CD4-positive, alpha-beta T cell treated with Interleukin-6 for 4 hours (primary cell): ENCODE data around the gene CORO7.

Experiments used
- DNase-seq: peaks from one replicate; pipeline ENCODE4 v3.0.0-alpha.2; 2020; ENCODE audit warnings: mixed read lengths

The CORO7 gene

DNA sequence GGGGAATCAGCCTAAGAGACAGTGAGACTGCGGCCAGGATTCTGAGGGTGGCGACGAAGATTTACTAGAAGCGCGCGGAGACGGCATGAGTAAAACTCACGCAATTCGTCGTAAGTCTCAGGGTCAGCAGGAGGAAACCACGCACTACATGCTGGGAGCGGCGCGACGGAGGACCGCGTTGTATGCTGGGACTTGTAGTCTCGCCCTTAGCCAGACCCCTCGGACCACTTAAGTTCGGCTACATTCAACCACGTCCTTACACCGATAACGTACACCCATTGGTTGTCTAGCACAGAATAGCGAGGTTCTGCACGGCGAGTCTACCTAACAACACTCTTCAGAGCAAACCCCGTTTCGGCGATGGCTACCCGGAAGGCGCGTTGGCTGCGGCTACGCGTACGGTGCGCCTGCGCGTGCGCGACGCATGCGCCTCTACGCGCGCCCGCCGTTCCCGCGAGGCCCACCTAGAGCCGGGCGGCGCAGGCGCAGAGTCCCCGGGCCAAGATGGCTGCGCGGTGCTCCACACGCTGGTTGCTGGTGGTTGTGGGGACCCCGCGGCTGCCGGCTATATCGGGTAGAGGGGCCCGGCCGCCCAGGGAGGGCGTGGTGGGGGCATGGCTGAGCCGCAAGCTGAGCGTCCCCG, 9.1 kb upstream of the CORO7 start, which contains the start of gene DNAJA3:
Gene DNAJA3, plus strand, starts transcription at position 491 of the 643 bp plus-strand sequence. Its CDS starts 14 bp downstream, at position 505.
- peak; percentile 94 for DNase-seq

- DNase-seq = no peak
Measured at GRCh38 chr16:4420505-4421105, 4.2 kb upstream of the CORO7 start.

DNA sequence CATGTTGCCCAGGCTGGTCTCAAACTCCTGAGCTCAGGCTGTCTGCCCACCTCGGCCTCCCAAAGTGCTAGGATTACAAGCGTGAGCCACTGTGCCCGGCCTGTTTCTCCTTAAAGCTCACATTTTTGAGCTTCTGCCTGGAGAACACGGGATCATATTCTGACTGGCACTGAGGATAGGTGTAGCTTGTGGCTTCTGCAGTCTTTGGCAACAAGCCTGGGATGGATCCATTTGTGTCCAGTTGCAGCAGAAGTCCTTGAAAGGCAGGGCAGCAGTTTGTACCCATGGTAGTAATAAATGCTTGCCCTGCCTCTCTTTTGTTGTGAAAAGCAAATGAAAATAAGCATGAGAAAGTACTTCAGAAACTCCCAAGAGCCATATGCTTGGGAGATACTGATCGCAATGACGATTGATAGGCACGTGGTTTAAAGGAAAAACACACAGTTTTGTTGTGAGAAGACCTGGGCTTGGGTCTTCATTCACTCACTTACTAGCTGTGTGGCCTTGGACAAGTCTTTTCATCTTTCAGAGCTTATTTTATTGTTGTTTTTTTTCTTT, 3.1 kb upstream of the CORO7 start:
- DNase-seq = no peak

- peak; percentile 72 for DNase-seq
Measured at GRCh38 chr16:4415538-4416199, 727 bp downstream of the CORO7 start.

- DNase-seq = peak; percentile 78
Measured at GRCh38 chr16:4414187-4414917, 2.0 kb downstream of the CORO7 start.

- DNase-seq = no peak
Measured at GRCh38 chr16:4412854-4413253, 3.5 kb downstream of the CORO7 start.

- DNase-seq = no peak
Measured at GRCh38 chr16:4412159-4412558, 4.2 kb downstream of the CORO7 start.

- DNase-seq = no peak
Measured at GRCh38 chr16:4411684-4412083, 4.7 kb downstream of the CORO7 start.

DNA sequence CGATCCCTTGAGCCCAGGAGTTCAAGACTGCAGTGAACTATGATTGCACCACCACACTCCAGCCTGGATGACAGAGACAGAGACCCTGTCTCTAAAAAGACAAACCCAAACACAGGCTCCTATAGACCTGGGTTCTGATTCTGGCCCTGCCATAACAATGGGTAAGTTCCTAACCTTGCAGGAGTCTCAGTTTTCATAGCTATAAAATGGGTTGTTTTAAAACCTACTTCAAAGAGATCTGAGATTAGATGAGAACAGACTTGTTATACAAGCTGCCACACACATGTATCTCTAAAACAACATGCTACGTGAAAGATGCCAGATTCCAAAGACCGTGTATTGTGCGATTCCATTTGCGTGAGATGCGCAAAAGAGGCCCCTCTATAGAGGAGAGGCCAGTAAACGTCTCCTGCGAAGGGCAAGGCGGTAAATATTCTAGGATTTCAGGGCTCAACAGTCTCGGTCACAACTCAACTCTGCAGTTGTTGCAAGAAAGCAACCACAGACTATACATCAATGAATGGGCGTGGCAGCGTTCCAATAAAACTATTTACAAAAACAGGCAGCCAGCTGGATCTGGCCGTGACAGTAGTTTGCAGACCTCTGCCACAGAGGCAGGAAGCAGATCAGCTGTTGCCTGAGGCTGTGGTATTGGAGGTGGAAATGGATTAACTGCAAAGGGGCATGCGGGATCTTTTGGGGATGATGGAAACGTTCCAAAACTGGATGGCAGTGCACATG, 5.9 kb downstream of the CORO7 start:
- no peak for DNase-seq

DNA sequence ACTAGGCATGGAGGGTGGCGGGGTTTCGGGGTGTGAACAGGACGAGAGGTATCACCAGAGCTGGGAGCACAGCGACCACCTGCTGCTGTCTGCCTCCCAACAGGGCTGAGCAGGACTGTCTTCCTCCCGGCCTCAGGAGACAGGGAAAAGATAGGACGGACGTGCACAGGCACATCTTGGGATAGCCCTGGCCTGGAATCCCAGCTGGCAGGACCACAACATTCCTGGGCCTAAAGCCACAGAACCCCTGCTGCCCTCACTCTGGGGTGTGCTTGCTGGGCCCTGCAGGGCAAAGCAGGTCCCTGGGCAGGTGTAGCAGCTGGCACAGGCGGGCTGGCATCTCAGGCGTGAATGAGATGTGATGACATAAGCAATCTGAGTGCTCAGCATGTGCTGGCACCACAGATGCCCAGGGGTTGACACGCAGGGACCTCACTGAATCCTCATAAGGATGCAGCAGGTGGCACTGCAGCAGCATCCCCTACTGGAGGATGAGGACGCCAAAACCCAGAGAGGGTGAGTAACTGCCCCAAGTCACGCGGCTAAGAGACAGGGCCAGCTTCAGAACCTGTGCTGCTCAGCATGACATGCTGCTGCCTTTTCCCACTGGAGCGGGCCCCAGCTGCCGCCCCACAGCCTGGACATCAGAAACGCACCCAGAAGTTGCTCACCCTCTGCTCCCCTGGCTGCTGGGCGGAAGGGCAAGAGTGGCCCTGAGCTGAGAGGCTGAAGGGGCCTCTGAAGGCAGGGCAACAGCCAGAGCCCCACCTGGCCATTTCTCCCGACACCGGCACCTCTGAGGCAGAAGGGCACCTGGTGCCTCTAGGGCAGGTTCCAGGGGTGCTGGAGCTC, 7.1 kb downstream of the CORO7 start:
- no peak for DNase-seq

DNA sequence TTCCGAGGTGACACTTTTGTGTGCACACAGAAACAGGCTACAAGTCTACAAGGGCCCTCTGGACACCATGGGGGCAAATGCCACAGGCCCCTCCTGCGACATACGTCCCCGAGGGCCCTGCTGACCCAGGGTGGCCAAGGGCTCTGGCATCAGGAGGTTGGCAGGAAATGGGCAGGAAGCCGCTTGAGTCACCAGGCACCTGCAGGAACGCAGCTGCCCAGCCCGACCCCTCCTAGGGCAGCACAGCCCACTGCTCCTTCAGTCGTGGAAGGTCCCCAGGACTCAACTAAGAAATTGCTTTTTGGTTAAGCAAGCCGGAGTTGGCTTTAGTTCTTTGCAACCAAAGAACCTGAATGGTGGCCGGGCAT, 8.1 kb downstream of the CORO7 start:
- DNase-seq = no peak

GRCh38 chr16:4407543-4408322, 8.7 kb downstream of the CORO7 start:
- no peak for DNase-seq

- no peak for DNase-seq
Measured at GRCh38 chr16:4404967-4405696, 11.3 kb downstream of the CORO7 start.

DNA sequence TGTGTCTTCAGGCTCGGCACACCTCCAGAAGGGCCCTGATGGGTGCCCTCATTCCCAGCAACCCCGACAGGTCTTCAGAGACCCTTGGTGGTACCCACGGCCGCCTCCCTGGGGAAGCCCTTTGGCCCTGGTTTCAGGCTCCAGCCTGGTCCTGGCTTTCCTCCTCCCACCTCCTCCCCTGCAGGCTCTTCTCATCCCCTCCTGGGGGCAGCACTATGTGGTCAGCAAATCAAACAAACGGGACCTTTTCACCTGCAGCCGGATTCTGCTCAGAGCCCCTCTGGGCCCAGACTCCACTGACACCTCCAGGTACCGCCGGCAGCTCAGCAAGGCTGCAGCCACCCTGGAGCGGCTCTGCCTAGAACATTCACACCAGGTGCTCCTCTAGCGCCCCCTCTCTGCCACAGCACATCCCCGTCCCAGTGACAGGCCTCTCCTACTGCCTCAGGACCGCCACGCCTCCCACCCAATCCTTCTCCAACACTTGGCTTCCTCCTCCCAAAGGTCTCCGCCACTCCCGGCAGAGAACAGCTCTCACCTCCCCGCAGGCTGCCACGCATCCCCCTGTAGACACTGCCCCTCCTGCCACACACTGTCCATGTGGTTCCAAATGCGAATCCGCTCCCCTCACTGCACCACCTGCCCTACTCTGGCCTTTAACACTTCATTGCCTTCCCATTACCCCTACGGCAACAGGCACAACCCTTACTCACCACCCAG, 12.0 kb downstream of the CORO7 start:
- peak; percentile 35 for DNase-seq

DNA sequence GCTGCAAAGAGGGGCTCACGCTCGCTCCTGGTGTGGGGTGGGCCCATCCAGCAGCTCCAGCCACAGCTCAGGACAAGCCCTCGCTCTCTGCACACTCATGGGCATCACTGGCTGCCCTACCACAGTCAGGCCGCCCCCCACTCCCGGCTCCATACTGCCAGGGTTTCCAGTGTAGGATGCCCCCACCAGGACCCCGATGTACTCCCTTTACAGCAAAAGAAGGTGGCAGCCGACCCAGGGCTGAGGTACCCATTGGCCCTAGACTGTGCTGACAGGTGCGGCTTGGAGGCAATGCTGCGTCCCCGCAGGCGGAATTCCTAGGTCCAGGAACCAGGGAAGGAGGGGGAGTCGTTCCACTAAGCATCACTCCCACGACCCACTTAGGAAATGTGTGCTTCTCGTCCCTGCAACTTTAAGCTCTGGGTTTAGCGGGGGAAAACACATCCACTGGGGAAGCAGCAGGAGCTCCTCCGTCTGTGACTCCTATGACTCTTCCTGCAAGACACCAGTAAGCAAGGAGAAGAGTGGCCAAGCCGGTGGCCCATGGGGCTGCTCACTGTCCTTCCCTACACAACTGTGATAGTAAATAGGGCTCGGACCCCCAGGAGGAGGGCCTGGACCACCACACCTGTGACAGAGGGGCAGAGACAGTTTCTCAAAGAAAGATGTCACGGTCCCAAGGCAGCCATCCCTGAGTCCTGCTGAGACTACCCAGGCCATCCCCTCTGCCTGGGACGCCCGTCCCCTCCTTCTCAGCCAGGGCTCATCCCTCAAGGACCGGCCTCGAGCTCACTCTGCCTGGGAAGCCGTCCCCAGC, 13.1 kb downstream of the CORO7 start:
- no peak for DNase-seq

- DNase-seq = peak; percentile 76
Measured at GRCh38 chr16:4402439-4403132, 13.8 kb downstream of the CORO7 start.

DNA sequence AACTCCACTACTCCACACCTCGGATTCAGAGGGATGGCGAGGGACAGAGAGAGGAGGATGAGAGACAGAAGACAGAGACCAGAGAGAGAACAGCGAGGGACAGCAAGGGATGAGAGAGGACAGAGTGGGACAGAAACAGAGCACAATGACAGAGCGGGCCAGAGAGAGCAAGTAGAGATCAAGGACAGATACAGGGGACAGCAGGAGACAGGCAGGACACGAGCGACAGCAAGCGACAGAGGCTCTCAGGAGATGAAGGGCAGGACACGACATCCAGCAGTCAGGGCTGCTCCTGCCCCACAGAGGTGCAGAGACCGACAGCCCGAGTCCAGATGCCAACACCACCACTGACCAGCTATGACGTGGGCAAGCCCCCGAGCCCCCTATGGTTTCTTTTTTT, 14.9 kb downstream of the CORO7 start:
- DNase-seq = no peak

- no peak for DNase-seq
Measured at GRCh38 chr16:4401094-4401501, 15.3 kb downstream of the CORO7 start.
